22Rv1 (cell line): ENCODE data around the gene SUGCT.

Source experiments
- ZFX ChIP-seq: fragments of 450-650 bp; IDR thresholded peaks from 2 replicates; pipeline ENCODE4 v1.6.1; 2017; ENCODE audit warnings: antibody characterized with exemption, borderline replicate concordance
- TF ChIP-seq, protein P1 (sequence below): fragments of 450-650 bp; IDR thresholded peaks from 2 replicates; pipeline ENCODE4 v1.5.1; 2017; ENCODE audit warnings: mild to moderate bottlenecking

DNA sequence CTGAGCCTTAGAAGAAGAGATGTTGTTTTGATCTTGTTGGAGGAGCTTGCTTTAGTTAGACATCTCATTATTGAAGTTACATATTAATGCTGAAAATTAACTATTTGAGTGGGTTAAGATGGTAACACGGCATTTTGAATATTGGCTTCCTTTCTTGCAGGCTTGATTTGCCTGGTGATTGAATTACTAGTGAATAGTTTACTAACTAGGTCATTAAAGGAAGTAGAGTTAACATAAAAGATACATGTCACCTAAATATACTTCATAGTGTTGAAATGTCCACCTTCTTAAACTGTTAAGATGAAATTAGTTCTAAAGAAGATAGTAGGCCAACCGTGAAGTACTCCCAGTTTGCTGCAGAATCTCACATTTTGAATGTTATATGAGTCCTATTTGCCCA lies 18.9 kb upstream of the SUGCT start:
- TF ChIP-seq, protein P1, sequence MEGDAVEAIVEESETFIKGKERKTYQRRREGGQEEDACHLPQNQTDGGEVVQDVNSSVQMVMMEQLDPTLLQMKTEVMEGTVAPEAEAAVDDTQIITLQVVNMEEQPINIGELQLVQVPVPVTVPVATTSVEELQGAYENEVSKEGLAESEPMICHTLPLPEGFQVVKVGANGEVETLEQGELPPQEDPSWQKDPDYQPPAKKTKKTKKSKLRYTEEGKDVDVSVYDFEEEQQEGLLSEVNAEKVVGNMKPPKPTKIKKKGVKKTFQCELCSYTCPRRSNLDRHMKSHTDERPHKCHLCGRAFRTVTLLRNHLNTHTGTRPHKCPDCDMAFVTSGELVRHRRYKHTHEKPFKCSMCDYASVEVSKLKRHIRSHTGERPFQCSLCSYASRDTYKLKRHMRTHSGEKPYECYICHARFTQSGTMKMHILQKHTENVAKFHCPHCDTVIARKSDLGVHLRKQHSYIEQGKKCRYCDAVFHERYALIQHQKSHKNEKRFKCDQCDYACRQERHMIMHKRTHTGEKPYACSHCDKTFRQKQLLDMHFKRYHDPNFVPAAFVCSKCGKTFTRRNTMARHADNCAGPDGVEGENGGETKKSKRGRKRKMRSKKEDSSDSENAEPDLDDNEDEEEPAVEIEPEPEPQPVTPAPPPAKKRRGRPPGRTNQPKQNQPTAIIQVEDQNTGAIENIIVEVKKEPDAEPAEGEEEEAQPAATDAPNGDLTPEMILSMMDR = no peak
- TF ChIP-seq ZFX = no peak
